ENCODE results near the gene CACNG5. TPM values are rescaled to one million over a fixed set of nuclear protein-coding genes. Genes with fewer than 3 reads are reported as not detected.
A peak's percentile ranks its signal among the peaks of the same experiment; 100 is the strongest.

Gene CACNG5
- total RNA-seq, 4 donors from 2014 or later: not detected

DNA sequence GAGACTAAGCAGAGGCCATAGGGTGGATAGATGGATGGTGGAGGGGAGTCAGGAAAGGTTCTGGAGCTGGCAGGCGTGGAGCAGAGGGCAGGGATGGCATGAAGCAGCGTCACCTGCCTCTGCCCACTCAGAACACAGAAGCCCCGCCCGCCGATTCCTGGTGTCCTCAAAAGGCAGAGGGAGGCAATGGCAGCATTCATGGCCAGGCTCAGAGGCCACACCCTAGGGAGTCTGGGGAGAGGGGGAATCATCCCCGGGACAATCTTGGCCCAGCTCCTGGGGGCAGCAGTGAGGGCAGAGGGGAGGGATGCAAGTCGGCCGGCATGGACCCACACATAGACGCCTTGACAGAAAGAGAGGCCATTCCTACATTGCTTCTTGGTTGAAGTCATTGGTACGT is 68.9 kb downstream of the CACNG5 start:
- intact Hi-C loops (cut with DNase I; ENCODE audit: low total_unique reads): loop anchor here (10.0 kb wide), 1 partner anchor 699 kb away; no protein-coding TSS in a partner anchor
- 80 to 82% methylated on average over 10 of the region's 10 CpGs for WGBS, 2 donors
- no peak for TF ChIP-seq POLR2A (IDR thresholded peaks at IDR 0.05)
- TF ChIP-seq, protein P1, sequence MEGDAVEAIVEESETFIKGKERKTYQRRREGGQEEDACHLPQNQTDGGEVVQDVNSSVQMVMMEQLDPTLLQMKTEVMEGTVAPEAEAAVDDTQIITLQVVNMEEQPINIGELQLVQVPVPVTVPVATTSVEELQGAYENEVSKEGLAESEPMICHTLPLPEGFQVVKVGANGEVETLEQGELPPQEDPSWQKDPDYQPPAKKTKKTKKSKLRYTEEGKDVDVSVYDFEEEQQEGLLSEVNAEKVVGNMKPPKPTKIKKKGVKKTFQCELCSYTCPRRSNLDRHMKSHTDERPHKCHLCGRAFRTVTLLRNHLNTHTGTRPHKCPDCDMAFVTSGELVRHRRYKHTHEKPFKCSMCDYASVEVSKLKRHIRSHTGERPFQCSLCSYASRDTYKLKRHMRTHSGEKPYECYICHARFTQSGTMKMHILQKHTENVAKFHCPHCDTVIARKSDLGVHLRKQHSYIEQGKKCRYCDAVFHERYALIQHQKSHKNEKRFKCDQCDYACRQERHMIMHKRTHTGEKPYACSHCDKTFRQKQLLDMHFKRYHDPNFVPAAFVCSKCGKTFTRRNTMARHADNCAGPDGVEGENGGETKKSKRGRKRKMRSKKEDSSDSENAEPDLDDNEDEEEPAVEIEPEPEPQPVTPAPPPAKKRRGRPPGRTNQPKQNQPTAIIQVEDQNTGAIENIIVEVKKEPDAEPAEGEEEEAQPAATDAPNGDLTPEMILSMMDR (IDR thresholded peaks at IDR 0.05): no peak
- no peak for DNase-seq (ENCODE audit: low spot score in 2 of 2)
- no peak overlapping the region for H3K4me3 ChIP-seq (ENCODE audit: low read depth, poor library complexity, severe bottlenecking)

DNA sequence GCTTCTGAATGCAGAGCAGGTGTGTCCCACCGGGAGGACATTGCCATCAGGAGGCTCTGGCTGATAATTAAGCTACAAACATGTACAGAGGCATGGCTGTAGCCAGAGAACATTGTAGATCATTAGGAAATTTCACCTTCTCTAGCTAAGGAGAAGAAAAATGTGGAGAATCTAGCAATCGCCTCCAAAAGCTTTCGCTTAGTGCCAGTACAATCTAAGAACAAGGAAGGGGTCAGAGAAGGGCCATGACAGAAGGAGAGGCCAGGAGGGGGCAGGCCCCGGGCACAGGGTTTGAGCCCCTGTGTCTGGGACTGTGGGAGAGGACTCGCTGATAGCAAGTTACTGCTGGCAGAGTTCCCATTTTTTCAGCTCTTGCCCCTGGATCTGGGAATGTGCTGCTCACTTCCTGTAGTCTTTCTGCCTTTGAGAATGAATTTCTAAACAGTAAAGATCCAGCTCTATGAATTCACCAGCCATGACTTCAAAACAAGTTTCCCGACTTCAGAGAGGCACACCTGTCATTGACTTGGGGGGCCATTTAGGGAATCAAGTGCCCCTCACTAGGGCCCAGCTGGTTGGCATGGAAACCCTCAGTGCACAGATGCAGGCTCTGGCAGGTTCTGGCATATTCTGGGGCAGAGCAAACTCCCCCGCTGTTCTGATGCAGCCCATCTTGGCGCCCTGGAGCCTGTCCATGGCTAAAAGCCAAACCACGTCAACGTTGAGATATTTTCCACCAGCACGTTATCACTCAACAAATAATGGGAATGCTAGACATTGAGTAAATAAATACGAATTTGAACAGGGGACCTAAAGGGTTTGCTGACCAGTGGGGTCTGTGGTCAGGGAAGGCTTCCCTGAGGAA is 70.1 kb downstream of the CACNG5 start:
- intact Hi-C loops (cut with DNase I; ENCODE audit: low total_unique reads): loop anchor here (10.0 kb wide), 1 partner anchor 700 kb away; no protein-coding TSS in a partner anchor
- no peak for TF ChIP-seq POLR2A (IDR thresholded peaks at IDR 0.05)
- TF ChIP-seq, protein P1 (IDR thresholded peaks at IDR 0.05): no peak
- H3K4me3 ChIP-seq (ENCODE audit: low read depth, poor library complexity, severe bottlenecking): no peak overlapping the region
- WGBS, 2 donors: 28 to 31% methylated on average over 12 of the region's 12 CpGs
- DNase-seq (ENCODE audit: low spot score in 2 of 2): no peak

DNA sequence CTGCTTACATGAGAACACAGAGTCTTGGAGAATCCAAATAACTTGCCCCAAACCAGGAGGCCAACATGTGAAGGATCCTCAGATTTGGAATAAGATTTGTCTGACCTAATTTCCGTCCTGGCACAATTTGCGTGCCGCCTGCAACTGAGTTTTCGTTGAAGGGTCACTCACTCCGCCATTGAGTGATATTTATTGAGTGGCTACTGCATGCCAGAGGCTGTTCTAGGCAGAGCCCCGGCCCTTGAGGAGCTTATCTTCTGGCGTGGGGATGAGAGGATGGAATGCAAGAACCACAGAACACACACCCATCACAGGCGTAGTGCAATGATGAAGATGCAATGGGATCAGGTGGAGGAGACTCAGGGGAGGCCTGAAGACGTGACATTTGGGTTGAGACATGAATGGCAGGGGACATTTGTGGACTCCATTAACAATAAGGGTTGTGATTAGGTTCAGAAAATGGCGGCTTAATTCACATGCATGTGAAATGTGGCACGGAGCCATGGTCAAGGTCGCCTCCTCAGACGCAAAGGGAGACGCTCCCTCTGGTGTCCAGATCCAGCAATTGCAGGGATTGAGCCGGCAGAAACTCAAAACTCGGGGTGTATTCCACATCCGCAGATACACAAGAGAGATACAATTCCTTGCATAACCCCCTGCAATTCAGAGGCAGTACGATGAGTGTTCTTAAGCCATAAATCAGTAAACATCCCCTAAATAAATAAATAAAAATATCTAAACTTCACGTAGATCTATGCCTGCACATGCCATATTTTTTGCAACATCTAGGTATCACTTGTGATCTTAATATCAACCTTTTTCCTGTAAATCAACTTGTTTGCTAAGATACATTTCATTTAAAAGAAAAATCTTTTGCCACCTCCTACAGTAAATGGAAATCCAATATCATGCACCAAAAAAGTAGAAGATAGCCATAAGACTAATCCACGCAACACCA is 71.7 kb downstream of the CACNG5 start:
- WGBS, 2 donors: 48 to 50% methylated on average over 20 of the region's 20 CpGs
- H3K4me3 ChIP-seq (ENCODE audit: low read depth, poor library complexity, severe bottlenecking): no peak overlapping the region
- TF ChIP-seq, protein P1 (IDR thresholded peaks at IDR 0.05): peak in 1 of 3 donors; percentile 59
- no peak for TF ChIP-seq POLR2A (IDR thresholded peaks at IDR 0.05)
- intact Hi-C loops (cut with DNase I; ENCODE audit: low total_unique reads): loop anchor here (10.0 kb wide), 1 partner anchor 702 kb away; no protein-coding TSS in a partner anchor
- peak; percentile 69 to 94 for DNase-seq (ENCODE audit: low spot score in 2 of 2)

DNA sequence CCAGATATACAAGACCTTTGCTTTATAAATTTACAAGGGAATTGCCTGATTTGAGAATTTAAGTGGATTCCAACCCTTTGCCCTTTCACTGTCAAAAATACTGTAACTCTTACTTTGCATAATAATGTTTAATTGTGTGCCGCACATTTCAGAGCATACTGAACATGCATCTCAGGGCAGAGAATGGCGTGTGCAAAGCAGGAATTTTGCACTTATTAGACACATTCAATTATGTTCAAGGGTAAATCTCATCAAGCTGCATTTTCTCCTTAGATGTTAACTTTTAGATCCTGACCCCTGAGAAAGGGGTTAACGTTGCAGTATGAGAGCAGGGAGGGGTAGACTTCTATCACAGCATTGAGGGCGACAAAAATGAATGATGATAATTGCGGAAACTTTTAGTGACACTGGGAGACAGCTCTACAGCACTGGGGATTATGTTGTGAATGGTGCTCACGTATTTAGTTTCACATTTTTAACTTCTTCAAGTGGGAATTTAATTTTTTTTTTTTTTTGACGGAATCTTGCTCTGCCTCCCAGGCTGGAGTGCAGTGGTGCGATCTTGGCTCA is 75.0 kb downstream of the CACNG5 start:
- TF ChIP-seq, protein P1 (IDR thresholded peaks at IDR 0.05): no peak
- no peak for TF ChIP-seq POLR2A (IDR thresholded peaks at IDR 0.05)
- H3K4me3 ChIP-seq (ENCODE audit: low read depth, poor library complexity, severe bottlenecking): no peak overlapping the region
- intact Hi-C loops (cut with DNase I; ENCODE audit: low total_unique reads): loop anchor here (5.0 to 10.0 kb wide), 2 partner anchors 193 to 705 kb away; no protein-coding TSS in a partner anchor
- no peak for DNase-seq (ENCODE audit: low spot score in 2 of 2)
- 79 to 84% methylated on average over 8 of the region's 8 CpGs for WGBS, 2 donors

DNA sequence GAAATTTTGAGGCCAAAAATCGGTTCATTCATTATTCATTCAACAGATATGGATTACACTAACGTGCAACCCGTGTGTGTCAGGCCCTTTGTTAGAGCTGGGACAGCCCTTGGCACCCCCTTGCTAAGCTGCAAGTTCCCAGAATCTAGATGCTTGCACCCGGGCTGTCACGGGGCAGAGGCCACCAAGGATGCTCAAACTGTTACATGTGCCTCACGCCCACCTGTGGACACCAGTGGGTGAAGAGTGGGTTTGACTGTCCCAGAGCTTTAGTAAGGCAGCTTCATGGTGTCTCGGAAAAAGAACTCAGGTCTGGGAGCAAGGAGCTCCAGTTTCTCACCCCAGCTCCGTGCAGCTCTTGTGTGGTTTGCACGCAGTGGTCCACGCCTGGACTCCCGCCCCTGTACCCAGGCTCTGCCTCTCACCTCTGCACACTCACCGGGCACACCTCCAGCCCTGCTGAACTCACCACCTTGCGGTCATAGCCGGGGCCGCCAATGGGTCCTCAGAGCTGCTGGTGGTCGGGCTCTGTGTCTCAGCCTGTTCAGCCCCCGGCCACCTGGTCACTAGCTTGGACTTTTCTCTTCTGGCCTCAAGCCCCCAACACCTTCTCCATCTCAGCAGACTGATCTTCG is 75.9 kb downstream of the CACNG5 start:
- no peak for TF ChIP-seq POLR2A (IDR thresholded peaks at IDR 0.05)
- TF ChIP-seq, protein P1 (IDR thresholded peaks at IDR 0.05): no peak
- DNase-seq (ENCODE audit: low spot score in 2 of 2): no peak
- intact Hi-C loops (cut with DNase I; ENCODE audit: low total_unique reads): loop anchor here (5.0 kb wide), 1 partner anchor 193 kb away; no protein-coding TSS in a partner anchor
- 84 to 89% methylated on average over 18 of the region's 18 CpGs for WGBS, 2 donors
- H3K4me3 ChIP-seq (ENCODE audit: low read depth, poor library complexity, severe bottlenecking): no peak overlapping the region
